ENCODE results near the gene ARMC2.

Gene ARMC2

GRCh38 chr6:109007521-109007920, 159.3 kb downstream of the ARMC2 start:
- H3K27me3 ChIP-seq (ENCODE audit: insufficient read depth, low read length, poor library complexity, severe bottlenecking): peaks cover 3% of the 10 kb centered on the region
- no peaks in the 10 kb centered on the region for H3K9me3 ChIP-seq (ENCODE audit: insufficient read depth, low read depth, low read length)
- H3K9ac ChIP-seq (ENCODE audit: low read depth, low read length, poor library complexity, severe bottlenecking): peak overlapping the region; percentile 99
- H2AFZ ChIP-seq (ENCODE audit: low read length): no peak overlapping the region
- no peaks in the 10 kb centered on the region for H3K9me2 ChIP-seq (replicated peaks; ENCODE audit: low read depth, low read length)
- no peak for TF ChIP-seq EZH2phosphoT487 (IDR thresholded peaks at IDR 0.05; ENCODE audit: borderline replicate concordance)
- TF ChIP-seq CTCF (conservative IDR thresholded peaks at IDR 0.05; ENCODE audit: low read length): no peak
- no peaks in the 10 kb centered on the region for H4K20me1 ChIP-seq (ENCODE audit: insufficient read depth, low read length, poor library complexity, severe bottlenecking)
- peaks cover 54% of the 10 kb centered on the region for H3K79me2 ChIP-seq (ENCODE audit: insufficient read depth, low read length)
- H3K4me3 ChIP-seq (ENCODE audit: low read length, poor library complexity, severe bottlenecking): peak overlapping the region; percentile 97
- H3F3A ChIP-seq (ENCODE audit: low read depth): no peaks in the 10 kb centered on the region
- H3K4me1 ChIP-seq (ENCODE audit: insufficient read depth, low read length, poor library complexity, severe bottlenecking): peaks cover 53% of the 10 kb centered on the region
- peak overlapping the region; percentile 88 for H3K4me2 ChIP-seq (ENCODE audit: low read depth, low read length, poor library complexity, severe bottlenecking)
- no peaks in the 10 kb centered on the region for H3K36me3 ChIP-seq (ENCODE audit: insufficient read depth, low read length)

GRCh38 chr6:109008054-109008453, 159.8 kb downstream of the ARMC2 start:
- Histone ChIP-seq H3K36me3 (ENCODE audit: insufficient read depth, low read length) (no peaks in the 10 kb centered on the region), H3K4me2 (ENCODE audit: low read depth, low read length, poor library complexity, severe bottlenecking) (peak overlapping the region; percentile 88), H3K9me2 (replicated peaks; ENCODE audit: low read depth, low read length) (no peaks in the 10 kb centered on the region), H3K9ac (ENCODE audit: low read depth, low read length, poor library complexity, severe bottlenecking) (peak overlapping the region; percentile 99), H3K4me1 (ENCODE audit: insufficient read depth, low read length, poor library complexity, severe bottlenecking) (peaks cover 49% of the 10 kb centered on the region), H3K79me2 (ENCODE audit: insufficient read depth, low read length) (peaks cover 50% of the 10 kb centered on the region), H3F3A (ENCODE audit: low read depth) (no peaks in the 10 kb centered on the region), H3K4me3 (ENCODE audit: low read length, poor library complexity, severe bottlenecking) (peak overlapping the region; percentile 97), H3K27me3 (ENCODE audit: insufficient read depth, low read length, poor library complexity, severe bottlenecking) (peaks cover 3% of the 10 kb centered on the region), H2AFZ (ENCODE audit: low read length) (no peak overlapping the region), H3K9me3 (ENCODE audit: insufficient read depth, low read depth, low read length) (no peaks in the 10 kb centered on the region), H4K20me1 (ENCODE audit: insufficient read depth, low read length, poor library complexity, severe bottlenecking) (no peaks in the 10 kb centered on the region)
- TF ChIP-seq CTCF (conservative IDR thresholded peaks at IDR 0.05; ENCODE audit: low read length): no peak
- no peak for TF ChIP-seq EZH2phosphoT487 (IDR thresholded peaks at IDR 0.05; ENCODE audit: borderline replicate concordance)

GRCh38 chr6:109008537-109009235, 160.5 kb downstream of the ARMC2 start:
- H4K20me1 ChIP-seq (ENCODE audit: insufficient read depth, low read length, poor library complexity, severe bottlenecking): no peaks in the 10 kb centered on the region
- H3K4me3 ChIP-seq (ENCODE audit: low read length, poor library complexity, severe bottlenecking): peak overlapping the region; percentile 97
- peak overlapping the region; percentile 99 for H3K9ac ChIP-seq (ENCODE audit: low read depth, low read length, poor library complexity, severe bottlenecking)
- no peaks in the 10 kb centered on the region for H3K9me2 ChIP-seq (replicated peaks; ENCODE audit: low read depth, low read length)
- H3K79me2 ChIP-seq (ENCODE audit: insufficient read depth, low read length): peaks cover 49% of the 10 kb centered on the region
- peaks cover 3% of the 10 kb centered on the region for H3K27me3 ChIP-seq (ENCODE audit: insufficient read depth, low read length, poor library complexity, severe bottlenecking)
- H3F3A ChIP-seq (ENCODE audit: low read depth): no peaks in the 10 kb centered on the region
- no peak for TF ChIP-seq EZH2phosphoT487 (IDR thresholded peaks at IDR 0.05; ENCODE audit: borderline replicate concordance)
- no peak for TF ChIP-seq CTCF (conservative IDR thresholded peaks at IDR 0.05; ENCODE audit: low read length)
- H3K9me3 ChIP-seq (ENCODE audit: insufficient read depth, low read depth, low read length): no peaks in the 10 kb centered on the region
- H2AFZ ChIP-seq (ENCODE audit: low read length): peak overlapping the region; percentile 69; the same call in 1 of the 2 replicates
- peak overlapping the region; percentile 88 for H3K4me2 ChIP-seq (ENCODE audit: low read depth, low read length, poor library complexity, severe bottlenecking)
- H3K36me3 ChIP-seq (ENCODE audit: insufficient read depth, low read length): no peaks in the 10 kb centered on the region
- H3K4me1 ChIP-seq (ENCODE audit: insufficient read depth, low read length, poor library complexity, severe bottlenecking): peaks cover 47% of the 10 kb centered on the region
